Measurements from ENCODE around the gene MSLN.

DNA sequence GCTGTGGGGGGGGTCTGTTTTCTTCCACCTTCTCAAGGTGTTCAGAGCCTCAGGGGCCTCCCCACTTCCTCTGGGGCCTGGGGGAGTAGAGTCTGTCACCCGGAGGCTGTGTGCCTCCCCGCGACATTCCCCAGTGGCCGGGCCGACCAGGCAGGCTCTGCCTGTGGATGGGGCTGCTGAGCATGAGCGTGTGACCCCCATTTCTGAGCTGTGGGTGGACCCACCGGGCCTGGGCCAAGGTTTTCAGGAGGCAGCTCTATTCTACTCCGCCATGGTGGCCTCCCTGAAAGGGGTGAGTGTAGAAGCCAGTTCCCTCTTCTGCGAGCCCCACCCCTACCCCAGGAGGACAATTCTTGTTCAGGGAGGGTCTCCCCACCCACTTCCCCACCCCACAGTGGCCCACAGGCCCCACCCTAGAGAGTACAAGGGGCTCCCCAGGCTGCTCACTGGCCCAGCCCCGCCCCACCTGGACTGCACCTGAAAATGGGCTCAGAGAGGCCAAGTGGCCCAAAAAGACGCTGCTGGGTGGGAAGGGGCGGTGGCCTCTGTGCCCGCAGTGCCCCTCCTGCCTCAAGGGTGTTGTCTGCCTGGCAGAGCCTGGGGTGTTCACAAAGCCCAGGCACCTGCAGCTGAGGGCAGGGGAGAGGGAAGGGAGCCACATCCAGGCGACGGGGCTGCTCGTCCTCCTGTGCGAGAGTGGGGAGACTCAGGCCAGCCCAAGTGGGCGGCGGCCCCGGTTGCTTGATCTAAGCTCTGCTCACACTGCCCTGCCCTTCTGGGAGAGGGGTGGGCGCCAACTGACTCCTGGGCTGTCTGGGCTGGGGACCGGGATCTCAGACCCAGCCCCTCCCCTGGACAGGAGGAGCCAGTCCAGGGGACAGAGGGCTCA is 1.3 kb downstream of the MSLN start:
- TF ChIP-seq POLR2A (IDR thresholded peaks at IDR 0.05): no peak
- TF ChIP-seq, protein P1, sequence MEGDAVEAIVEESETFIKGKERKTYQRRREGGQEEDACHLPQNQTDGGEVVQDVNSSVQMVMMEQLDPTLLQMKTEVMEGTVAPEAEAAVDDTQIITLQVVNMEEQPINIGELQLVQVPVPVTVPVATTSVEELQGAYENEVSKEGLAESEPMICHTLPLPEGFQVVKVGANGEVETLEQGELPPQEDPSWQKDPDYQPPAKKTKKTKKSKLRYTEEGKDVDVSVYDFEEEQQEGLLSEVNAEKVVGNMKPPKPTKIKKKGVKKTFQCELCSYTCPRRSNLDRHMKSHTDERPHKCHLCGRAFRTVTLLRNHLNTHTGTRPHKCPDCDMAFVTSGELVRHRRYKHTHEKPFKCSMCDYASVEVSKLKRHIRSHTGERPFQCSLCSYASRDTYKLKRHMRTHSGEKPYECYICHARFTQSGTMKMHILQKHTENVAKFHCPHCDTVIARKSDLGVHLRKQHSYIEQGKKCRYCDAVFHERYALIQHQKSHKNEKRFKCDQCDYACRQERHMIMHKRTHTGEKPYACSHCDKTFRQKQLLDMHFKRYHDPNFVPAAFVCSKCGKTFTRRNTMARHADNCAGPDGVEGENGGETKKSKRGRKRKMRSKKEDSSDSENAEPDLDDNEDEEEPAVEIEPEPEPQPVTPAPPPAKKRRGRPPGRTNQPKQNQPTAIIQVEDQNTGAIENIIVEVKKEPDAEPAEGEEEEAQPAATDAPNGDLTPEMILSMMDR (IDR thresholded peaks at IDR 0.05): no peak
